HuH-7.5 (cell line): Measurements from ENCODE around the gene STARD13.
"Not testable (repeated sequence)": the region's sequence is repeated elsewhere in the genome, so short reads cannot be mapped to it uniquely, and the experiment has no call there.

ENCODE experiments used
- DNase-seq: peaks from one replicate; pipeline ENCODE4 v3.0.0; 2011; ENCODE audit warnings: low spot score

STARD13 gene

DNA sequence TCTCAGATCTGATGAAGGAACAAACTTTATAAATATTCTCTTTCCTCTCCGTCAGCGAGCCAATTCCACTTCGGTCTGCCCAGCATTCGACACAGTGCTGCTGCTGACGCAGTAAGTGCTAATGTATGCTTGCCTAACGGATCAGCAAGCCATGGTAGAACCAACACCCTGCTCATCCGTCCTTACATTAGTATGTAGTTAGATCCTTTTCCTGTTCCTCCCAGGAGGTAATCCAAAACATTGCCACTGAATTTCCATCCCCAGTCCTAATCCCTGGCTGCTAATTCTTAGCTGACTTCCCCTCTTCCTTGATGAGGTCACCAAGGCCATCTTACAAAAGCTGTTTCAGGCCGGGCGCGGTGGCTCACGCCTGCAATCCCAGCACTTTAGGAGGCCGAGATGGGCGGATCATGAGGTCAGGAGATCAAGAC lies 88.0 kb downstream of the STARD13 start:
- no peak for DNase-seq

DNA sequence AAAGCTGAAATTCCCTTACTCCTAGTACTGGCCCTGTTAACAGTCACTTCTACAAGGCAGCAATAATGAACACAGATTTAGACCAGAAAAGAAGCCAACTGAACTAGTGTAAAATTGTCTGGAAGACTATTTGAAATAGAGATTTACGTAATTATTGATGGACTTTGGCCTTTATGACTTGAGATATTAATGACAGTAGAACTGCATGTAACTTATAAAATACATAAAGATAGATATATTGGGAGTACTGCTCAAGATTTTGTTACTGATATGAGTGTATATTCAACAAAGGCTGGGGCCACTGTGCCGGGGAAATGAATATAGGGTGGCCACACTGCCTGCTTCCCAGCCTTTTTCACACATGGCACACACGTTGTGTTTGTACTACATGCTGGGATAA lies 88.8 kb downstream of the STARD13 start:
- DNase-seq: no peak

DNA sequence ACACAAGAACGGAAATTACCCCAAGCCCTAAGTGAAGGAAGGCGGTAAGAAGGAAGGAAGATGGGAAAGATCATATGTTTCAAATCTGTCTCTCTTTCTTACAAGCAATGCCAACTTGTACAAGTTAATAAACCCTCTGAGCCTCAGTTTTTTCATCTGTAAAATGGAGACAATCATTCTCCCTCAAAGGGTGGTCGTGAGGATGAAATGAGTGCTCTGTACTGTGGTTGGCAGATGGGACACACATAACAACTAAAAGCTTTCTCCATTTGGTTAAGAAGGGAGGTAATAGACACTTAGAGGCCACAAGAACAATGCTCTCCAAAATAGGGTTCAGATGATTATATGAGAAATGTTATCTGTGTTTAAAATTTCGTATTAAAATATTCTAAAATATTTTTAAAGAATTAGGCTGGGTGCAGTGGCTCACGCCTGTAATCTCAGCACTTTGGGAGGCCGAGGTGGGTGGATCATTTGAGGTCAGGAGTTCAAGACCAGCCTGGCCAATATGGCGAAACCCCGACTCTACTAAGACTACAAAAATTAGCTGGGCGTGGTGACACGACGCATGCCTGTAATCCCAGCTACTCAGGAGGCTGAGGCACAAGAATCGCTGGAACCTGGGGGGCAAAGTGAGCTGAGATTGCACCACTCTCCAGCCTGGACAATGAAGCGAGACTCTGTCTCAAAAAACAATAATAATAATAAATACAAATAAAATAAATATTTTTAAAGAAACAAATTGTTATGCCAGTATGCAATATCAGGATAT lies 89.7 kb downstream of the STARD13 start:
- no peak for DNase-seq

DNA sequence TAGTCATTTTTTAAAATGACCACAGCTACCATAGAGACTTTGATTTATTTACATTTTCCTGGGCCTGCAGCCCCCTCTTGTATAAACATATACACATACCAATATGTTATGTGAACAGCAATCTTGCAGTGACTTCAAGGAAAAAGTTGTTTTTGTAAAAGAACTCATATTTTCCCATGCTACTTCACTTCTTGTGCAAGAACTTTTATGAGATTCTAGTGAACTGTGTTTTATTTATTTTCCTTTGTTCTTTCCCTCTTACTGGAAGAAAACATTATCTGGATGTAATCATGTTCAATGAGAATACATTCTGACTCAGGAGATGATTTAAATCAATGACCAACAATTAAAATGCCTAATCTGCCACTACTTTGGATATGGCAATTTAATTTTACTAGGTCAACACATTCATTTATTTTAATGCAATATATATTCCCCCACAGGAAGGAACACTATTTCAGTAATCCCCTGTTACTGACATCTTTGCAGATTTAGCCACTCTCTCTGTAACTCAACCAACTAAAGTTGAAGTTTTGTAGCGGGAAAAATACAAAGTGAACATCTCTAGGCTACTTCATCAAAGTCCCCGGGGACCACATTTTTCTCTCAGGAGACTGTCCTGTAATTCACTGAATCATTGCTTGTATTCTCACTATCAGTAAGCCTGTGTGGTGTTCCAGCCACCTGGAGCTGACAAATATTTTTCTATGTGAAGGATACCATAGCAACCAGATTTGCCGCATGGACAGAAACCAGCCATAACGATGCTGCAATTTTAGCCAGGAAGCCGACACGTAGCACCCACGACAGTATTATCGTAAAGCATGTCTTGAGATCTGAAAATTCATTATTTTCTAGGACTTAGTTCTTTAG lies 90.5 kb downstream of the STARD13 start:
- DNase-seq: no peak

DNA sequence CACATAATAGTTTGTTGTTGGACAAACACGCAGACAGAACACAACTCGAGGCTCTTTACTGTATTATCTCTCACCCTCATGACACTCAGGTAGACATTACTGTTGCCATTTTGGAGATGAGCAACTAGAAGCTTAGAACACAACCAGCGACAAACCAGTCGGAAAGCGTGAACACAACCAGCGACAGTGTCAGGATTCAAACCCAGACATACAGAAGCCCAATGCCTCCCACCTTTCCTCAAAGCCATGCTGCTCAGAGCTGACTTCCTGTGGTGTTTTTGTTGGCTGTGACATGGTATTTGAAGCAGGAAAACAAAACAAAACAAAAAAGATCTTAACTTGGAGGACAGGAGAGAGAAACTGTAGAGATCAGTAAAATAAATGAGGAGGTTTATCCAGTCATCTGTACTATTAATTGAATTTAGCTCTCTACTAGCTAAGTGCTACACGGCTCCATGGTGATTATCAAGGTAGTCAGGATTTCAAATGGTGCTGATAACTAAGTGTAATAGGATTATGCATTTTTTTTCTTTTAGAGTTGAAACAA lies 92.1 kb downstream of the STARD13 start:
- no peak for DNase-seq

DNA sequence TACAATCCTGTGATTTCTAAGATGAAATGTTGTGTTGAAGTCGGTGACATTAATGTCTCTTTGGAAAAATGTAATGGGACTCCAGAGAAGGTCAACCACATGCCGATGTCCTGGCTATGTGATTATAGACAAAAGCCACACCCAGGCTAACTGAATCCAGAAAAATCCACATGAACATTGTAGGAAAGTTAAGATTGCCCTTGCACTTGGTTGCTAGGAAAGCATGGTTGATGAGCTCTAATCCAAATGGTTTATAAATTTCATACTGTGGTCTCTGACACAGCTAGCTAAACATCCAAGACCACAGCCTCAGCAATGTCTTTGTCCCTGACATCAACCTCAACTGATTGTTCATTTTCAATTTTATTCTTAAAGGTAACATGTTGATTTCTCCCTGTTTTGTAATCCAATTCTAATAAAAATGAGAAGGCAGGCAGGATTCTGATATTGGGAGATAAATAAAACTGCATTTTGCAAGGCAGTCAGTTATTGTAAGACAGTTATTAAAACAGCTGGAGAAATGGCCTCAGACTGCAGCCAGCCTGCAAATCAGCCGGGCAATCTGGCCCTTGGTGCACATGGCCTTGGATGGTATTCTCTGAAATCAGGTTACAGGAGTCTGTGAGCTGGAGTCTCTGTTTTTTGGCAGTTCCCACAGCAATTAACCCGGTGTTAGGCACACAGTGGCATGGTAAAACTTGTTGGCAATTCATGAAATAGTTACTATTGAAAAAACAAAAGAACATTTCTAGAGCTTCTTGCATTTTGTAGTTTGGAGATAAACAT lies 93.9 kb downstream of the STARD13 start:
- DNase-seq: no peak

DNA sequence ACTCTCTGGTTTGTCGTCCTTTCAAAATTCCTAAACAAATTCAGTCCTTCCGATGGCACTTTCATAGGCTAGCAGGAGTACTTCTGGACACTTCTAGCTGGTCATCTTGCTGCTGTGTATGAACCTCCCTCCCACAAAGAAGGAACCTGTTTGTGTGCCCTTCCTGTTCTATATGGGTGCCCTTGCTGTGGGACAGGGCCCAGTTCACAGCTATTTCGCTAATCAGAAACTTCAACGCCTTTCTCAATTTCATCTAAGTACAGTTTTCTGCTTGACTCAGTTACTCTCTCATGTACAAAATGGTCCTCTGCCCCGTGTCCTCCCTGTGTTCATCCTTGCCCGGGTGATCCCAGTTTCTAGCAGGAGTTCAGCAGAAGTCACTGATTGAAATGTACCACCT lies 96.1 kb downstream of the STARD13 start:
- DNase-seq: no peak

DNA sequence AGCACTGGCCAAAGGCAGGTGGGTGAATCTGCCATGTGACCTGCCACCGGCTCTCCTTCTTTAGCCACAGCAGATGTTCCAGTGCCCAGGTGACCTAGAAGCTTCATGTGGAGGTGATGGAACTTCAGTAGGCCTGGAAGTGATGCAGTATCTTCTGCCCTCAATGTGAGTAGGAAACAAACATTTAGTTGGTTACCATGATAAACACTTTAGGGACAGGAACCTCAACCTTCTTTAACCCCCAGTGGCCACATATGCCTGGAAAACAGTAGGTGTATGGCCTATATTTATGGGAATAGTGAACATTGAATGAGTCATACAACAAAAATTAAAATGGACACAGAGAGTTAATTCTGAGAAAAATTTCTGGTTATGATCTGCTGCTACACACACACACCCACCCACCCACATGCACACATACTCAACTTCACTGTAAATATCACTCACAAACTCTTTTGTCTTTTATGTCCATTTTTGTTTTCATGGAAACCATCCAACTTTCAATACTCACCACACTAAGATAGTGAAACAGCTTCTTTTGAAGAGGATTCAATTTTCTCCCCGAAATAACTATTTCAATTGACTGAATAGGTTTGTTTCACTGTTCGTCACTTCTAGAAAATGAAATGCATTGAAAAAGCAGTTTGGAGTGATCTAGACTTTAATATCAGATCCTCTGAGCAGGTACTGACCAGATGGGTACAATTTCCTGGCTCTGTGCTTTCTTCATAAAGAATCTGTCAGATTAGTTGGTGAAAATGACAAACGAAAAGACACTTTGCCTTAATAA lies 97.3 kb downstream of the STARD13 start:
- no peak for DNase-seq

DNA sequence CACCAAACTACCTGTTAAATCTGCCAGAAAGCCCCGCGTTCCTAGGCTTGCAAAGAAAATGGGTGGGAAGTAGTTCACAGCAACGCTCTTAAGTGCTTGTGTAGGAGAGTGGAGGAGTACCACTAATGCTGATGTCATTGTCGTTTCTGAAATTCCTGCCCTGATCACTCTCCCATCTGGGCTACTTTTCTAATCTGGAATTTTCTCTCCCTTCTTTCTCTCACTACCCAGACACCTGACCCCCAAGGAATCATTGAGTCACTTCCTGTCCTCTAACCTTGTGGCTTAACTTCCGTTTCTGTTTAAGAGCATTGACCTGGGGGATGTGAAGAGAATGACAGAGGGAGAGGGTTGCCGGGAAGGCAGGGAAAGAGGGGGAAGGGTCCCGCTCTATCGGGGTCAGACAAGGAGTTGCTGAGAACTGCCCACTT lies 98.7 kb downstream of the STARD13 start:
- no peak for DNase-seq

DNA sequence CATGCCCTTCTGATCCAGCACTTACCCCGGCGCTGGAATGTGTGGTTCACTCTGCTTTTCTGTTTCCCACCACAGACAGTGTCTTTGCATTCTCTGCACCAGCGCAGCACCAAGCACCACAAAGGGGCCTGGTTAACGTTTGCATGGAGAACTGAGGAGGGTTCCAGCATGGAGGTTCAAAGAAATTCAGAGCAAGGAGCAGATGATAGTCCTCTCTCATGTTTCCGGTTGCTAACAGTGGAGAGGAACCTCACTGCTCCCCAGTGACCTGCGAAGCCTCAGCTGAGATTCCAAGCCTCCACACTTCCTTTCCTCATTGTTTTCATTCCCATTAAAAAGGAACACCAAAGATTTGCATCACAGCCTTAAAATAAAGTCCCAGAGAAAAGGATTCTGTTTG lies 99.7 kb downstream of the STARD13 start:
- no peak for DNase-seq

DNA sequence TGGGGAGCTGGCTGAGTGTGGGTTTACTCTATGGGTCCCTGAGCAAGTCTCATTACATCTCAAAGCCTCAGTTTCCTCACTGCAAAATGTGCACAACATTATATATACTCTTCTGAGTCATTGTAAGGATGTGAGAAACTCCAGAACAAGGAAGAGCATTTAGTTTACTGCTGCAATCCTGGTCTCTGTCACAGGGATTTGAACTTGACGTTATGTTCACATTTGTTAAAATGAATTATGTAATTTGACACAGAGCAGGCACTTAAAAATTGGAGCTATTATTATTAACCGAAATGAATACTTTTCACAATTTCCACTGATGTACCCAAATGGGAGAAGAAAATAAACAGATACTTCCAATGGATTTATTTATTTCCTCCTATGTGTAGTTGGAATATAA lies 101.0 kb downstream of the STARD13 start:
- DNase-seq: no peak

DNA sequence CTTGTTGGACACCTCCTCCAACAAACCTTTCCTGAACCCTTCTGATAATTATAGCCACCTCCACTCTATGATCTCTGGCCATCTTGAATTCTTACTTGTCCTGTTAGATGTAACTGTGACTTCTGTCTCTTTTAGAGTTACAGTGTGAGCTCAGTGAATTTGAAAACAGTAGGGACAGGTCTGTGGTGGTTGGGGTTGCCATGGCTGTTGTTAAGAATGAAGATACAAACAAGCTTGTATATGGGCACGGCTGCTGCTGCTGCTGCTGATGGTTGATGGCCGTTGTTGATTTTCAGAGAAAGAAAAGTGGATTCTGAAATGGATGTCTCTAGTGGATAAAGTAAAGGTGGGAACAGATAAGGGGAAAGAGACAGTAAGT lies 101.5 kb downstream of the STARD13 start:
- no peak for DNase-seq

DNA sequence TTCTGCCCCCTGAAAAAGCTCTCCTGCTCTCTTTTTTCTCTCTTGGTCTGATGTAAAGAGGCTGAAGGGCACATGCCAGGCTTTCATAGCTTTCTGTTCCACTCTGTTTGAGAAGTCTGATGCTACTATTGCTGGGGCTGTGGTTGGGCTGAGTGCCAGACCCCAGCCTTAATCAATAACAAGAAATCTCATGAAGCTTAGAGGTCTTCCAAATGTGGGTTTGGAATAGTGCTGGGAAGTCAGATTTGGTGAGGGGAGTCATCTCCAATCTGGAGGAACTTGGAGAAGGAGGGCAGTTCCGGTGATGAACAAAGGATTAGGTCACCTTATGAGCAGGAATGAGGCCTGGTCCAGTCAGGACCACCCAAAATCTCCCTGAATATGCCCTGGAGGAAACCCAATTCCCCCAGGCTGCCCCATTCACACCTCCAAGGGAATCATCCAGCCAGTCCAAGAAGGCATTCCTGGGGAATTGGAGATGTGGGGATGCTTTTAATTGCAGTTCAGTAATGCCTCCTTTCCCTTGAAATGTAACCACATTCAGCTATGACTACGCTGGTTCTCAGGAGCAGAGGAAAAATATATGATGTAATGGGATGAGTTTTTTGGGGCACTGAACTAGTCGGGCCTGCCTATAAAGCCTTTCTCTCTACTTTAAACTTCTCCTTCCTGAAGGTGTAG lies 102.0 kb downstream of the STARD13 start:
- no peak for DNase-seq

DNA sequence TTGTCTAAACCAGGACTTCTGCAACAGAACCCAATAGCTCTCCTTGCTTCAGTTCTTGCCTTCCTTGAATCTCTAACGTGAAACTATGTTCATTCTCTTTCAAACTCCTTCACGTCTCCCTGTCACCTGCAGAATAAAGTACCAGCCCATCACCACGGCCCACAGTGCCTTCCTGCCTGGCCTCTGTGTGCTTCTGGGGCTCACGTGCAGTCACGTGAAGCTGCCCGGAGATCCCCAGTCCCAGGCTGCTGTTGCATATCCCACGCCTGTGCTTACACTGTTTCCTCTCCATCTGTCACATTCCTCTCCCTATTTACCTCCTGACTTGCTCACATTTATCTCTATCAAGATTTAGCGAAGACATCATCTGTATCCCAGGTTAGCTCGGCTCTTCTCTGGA lies 102.8 kb downstream of the STARD13 start:
- DNase-seq: no peak

DNA sequence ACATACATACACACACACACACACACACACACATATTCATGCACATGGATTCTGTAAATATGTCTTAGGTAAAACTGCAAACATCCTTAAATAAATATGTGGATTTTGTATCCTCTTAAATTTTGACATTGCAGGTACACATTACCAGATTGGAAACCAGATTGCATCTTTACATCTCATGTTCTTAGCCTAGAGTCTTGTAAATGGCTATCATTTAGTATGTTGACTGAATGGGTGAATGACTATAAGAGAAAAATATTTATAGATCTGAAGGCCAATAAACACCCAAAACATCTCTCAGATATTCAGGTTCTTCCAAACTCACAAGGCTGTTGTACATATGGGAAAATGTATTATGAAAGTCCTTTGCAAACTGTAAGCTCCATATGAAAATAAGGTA lies 104.3 kb downstream of the STARD13 start:
- DNase-seq: no peak

DNA sequence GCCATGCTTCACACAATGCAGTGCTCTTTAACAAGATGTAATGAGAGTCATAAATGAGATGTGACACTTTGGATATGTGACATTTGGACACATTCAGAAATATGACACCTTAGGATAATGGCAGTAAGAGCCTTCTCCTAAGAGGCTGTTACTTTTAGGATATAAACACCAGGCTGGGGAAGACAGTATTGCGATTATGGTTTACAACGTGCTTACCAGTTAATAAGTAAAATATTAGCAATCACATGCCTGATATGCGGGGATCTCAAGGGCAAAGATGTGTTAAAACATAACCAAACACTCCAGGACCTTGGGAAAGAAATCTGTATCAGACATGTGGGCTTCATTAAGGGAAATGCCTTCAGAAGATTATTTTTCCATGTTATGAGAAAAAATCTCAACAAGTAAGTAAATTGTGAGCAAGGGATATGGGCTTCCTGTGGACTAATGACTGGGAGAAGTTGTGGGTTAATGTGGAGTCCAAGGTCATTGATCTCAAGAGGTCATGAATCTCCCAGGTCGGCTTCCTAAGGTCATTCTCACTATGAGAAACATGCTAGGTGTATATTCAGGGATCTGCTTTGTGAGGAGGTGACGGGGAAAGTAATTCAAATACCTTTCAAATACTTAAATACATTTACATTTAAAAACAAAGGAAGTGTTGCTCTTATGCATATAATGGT lies 105.3 kb downstream of the STARD13 start:
- no peak for DNase-seq

DNA sequence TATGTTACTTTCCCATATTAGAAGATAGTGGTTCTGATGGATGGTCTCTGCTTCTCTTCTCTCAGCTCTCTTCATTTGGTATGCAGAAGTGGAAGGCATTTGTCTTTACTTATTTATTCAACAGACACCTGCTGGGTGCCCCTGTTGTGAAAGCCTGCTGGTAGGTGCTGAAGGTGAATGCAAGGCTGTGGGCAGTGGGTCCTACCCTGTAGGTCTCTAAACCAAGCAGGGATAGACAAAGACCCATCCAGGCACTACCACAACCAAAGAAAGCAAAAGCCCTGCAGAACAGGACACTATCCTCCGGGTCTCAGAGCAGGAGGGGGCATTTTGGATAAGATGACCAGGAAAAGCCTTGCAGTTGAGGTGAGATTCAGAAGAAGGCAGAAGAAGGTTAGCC lies 106.1 kb downstream of the STARD13 start:
- DNase-seq: no peak

DNA sequence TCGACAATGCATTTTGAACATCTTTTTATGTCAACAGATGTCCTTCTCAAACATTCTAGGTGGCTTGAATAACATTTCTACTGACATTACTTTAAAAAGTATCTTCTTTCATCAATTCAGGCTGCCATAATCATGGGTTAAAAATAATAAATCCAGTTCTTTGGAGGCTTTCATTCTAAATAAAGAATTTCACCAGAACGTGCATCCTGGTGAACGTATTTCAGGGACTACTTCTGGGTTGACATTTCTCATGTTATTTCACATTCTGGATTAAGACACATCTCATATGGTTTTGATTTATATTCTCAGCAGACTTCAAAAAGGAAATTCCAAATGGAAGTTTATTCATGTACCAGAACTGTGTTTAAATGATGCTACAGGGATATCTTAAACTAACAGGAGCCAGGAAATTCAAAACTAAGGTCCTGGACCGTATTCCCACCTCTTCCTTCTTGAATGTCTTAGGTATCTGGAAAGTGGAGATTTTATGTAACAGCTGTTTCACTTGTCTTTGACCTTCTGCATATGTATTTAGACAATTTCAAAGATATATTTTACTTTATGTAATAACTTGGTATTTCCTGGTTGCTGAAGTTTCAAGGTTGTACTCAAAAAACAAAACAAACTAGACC lies 107.2 kb downstream of the STARD13 start:
- no peak for DNase-seq

DNA sequence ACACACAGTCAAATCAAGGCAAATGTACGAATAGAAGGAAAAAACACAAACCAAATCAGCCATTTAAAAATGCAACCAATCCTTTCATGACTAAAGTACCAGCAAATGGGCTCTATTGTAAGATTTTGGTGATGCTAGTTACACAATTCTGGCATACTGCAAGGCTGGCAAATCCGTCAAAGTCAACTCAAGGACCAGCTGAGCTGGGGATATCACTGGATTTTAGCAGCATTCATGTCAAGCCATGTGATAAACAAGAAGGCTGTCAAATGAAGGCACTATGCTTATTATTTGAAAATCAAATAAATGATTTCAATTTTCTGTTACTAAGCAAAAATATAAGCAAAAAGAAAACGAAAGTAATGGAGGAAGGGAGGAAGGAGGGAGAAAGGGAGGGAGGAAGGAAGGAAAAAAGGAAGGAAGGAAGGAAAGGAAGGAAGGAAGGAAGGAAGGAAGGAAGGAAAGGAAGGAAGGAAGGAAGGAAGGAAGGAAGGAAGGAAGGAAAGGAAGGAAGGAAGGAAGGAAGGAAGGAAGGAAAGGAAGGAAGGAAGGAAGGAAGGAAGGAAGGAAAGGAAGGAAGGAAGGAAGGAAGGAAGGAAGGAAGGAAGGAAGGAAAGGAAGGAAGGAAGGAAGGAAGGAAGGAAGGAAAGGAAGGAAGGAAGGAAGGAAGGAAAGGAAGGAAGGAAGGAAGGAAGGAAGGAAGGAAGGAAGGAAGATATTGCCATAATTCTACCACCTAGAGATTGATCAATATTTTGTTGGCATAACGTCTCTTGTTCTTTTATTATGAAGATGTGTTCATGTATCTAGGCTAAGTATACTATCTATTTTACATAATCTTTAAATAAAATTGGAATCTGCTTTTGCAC lies 108.0 kb downstream of the STARD13 start:
- DNase-seq: not testable (repeated sequence)
